ENCODE data around the gene TRIM66.

Gene TRIM66

DNA sequence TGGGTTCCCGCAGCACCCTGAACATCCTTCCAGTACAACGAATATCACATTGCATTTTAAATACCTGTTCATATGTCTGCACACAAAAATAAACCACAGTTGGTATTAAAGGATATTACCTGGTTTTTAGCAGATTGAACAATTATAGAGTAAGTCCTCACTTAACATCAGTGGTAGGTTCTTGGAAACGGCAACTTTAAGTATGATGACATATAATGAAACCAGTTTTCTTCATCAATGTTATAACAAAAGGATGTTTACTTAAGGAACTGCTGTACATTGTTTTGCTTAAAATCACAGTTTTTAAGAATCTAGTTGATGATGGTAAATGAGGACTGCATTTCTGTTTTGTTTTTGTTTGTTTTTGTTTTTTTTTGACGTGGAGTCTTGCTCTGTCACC, 28.0 kb downstream of the TRIM66 start:
- DNase-seq = no peak

DNA sequence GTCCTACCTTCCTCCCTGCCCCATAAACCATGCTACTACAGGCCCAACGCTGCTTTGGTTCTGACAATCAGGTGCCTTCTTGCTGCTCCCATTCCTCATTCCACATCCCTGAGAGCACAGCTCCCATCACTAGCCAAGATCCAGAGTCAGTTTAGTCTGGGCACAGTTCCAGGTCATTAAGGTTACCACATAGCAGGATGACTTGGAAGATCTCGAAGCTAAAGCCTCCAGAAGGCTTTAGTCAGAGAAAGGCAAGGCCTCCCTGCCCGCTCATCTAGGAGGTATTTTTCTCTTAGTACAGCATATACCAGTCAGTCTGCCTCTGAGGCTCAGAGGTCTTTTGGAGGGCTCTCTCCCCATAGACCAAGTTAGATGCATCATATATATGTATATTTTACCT, 30.3 kb downstream of the TRIM66 start:
- DNase-seq = no peak

DNA sequence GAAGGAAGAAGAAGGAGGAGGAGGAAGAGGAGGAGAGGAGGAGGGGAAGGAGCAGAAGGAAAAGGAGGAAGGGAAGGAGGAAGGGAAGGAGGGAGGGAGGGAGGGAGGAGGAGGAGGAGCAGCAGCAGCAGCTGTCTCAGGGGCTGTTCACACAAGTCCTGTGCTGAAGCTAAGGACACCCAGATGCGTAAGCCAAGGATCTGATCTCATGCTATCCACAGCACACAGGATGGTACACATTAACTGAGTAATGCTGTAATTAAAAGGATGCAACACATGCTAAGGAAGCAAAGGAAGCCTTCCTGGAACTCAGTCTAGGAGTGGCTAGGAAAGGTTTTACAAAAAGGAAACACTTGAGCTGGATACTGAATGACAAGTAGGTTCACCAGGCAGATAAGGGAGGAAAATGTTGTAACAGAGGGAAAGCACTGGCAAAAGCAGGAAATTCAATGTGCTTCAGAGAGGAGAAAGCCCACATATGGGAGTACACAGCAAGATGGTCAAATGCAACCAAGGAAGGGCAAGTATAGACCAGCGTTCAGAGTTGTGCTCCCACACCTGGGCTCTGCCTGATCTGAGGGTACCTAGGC, 32.0 kb downstream of the TRIM66 start:
- no peak for DNase-seq

DNA sequence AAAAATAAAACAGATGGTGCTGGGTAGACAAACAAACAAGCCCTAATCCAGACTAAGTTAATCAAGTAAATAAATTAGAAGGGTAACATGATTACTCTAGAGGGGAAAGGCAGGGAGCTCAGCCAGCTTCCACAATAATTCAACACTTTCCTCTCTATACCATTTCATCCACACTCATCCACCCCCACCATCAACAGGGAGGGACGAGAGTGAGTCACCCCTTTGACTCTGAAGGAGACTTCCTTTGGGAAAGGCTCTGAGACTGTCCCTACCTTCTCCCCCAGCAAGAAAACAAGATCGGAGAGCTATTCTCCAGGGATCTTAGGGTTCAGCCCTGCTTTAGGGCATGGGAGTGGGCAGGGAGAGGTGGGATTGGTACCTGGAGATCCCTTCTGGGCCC, 33.1 kb downstream of the TRIM66 start:
- no peak for DNase-seq

DNA sequence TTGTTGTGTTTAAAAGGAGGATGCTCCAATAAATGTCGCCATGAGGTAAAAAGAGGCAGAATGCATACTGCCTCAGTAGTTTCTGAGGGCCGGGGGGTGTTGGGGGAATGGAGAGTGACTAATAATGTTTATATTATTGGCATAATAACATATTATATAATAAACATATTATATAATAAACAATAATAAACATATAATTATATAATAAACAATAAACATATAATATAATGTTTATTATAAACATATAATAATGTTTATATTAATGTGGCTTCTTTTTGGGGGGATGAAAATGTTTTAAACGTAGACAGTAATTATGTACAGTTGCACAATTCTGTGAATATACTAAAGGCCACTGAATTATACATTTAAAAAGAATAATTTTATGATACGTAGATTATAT, 35.6 kb downstream of the TRIM66 start:
- no peak for DNase-seq

DNA sequence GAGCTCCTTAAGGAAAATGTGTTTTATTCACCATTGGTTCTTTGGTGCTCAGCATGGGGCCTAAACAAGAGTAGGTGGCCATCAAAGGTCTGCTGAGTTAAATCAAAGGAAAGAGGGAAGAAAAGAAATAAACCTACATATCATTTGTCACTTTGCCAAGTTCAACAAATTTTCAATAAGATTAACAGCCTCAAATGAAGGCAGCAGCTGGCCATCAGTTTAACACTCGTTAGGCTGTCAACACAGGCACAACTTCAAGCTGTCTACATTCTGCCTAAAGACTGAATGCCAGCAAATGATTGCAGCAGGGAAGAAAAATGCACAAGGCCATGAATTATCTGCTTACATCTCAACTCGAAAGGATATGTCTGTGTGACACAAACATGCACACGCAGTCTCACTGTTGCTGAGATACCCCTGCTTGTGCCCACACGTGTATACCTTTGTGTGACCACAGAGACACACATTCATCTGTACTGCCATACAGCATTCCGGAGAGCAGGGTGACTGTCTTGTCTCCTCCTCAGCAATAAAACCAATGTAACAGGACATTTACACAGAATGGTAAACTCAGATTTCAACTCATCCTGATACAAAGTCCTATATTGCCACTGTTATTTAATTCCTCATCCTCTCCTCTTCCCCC, 40.1 kb downstream of the TRIM66 start:
- no peak for DNase-seq

DNA sequence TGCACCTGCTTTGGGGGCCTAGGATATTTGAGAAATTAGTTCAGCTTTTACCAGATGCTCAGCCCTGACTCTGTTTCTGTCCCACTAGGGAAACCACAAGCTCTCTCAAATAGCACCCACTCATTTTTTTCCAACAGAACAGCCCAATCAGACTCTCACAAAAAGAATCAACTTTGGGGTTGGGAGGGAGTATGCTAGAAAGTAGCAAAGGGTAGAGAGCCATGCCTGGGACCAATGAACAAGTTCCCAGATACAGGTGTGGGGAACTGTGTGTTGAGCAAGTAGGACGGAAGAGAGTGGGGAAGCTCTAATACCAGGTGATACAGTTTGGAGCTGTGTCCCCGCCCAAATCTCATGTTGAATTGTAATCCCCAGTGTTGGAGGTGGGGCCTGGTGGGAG, 41.1 kb downstream of the TRIM66 start:
- no peak for DNase-seq

DNA sequence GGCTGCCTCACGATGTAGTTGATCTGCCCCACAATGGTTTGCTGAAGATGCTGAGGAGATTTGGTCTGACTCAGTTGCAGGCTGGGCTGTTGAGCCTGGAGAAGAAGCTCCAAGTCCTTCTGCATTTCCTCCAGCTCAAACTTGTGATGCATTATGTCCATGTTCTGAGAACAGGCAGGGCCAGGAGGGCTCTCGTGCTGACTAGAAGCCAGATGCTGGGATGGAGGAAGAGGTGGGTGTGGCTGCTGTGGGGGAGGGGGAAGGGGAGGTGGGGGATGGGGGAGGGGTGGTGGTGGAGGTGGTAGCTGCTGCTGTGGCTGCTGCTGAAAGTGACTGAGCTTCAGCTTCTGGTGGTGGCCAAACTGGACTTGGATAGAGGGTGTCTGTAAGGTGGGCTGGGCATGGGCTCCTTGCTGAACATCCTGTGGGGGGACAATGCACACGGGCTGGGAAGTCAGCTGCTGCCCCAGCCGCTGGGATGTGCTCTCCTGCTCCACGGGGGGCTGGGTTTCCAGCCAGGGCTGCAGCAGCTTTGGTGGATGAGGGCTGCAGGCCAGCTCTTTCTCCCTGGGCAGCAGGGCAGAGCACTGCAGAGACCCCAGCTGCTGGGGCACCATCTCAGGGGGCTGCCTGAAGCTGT, 42.1 kb downstream of the TRIM66 start:
- no peak for DNase-seq

DNA sequence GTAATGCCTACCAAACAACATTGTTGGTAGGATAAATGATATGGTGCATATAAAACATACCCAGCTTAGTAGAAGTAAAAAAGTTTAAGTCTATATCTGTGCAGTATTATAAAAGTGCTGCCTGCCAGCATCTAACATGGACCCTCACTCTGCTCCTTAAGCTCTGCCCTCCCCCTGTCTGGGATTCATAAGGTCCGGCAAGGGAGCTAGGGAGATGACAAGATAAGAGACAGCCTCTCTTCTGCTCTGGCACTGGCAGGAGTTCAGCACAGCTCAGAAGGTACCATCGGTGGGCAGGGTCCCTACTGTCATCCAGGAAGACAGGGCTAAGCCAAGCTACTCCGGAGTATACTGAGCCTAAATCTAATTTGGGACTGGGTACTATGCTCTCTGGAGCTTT, 42.8 kb downstream of the TRIM66 start:
- DNase-seq = no peak

DNA sequence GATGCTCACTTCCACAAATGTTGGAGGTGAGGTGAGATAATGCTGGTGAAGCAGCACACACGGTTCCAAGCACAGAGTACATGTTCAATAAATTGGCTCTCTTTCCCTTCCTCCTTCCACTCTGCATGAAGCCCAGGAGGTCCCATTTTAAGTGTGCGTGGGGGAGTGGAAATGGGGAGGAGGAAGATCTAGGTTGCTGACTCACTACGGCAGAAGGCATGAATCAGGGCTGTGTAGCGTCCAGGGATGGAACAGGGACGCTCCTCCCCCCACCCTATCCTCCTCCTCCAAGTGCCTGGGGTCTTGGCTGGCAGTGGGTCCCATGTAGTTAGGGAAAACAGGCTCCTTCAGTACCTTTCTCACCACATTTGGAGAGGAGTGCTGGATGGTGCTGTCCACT, 44.2 kb downstream of the TRIM66 start:
- no peak for DNase-seq

DNA sequence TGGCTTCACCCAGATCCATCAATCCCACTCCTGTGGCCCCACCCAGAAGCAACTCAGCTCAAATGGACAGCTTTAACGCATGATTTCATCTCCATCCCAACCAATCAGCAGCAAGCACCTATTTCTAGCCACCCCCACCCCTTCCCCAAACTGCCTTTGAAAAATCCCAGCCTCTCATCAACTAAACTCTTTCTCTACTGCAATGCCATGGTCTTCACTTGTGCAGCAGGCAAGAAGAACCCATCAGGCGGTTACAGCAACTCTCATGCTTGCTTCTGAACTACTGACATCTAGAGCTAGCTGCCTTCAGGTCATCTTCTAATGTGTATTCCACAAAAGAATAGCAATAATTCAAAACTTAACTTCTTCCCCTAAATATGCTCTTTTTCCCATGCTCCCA, 46.3 kb downstream of the TRIM66 start:
- DNase-seq = no peak

DNA sequence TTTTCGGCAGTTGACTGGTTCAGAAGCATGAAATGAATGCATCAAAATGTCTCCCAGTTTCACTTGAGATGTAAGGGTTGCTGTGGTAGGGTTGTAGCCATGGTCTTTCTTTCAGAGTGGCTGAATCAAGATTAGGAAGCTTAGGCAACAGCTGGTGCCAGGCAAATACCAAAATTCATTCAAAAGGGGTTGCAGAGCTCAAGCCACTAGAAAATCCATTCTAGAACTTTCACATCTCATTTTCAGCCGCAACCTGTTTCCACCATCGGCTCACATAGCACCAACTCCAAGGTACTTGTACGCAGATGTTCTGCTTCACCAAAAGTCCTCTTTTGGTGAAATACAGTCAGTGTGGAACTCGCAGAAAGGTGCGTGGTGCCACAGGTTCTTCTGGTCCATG, 48.0 kb downstream of the TRIM66 start:
- DNase-seq = no peak

DNA sequence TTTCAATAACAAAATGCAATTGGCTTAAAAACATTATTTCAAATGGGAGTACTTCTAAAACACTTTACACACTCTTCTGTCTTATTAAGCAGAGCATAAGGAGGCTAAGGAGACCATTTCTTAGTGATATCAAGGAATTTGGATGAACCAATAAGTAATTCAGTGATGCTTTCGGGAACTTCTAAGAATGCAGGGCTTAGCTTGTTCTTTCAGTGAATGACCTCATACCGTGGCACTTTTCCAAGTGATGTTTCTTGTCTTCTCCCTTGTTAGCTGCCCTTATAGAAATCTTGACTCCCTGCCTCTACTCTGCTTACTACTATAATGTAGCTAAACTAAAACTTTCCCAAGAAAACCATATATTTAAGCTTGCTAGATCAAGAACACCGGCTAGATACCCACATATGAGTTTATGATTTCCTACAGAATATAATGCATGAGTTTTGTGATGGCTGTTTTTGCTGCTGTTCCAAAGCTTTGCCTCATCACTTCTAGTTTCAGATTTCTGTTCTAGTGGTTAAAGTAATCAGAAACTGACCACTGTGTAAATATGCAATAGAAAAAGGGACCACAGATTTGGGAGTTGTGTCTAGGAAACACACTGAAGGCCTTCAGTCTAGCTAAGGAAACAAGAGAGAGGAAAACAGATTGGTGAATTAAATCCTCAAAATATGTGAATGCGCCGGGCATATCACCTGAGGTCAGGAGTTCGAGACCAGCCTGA, 50.9 kb downstream of the TRIM66 start:
- DNase-seq = no peak

DNA sequence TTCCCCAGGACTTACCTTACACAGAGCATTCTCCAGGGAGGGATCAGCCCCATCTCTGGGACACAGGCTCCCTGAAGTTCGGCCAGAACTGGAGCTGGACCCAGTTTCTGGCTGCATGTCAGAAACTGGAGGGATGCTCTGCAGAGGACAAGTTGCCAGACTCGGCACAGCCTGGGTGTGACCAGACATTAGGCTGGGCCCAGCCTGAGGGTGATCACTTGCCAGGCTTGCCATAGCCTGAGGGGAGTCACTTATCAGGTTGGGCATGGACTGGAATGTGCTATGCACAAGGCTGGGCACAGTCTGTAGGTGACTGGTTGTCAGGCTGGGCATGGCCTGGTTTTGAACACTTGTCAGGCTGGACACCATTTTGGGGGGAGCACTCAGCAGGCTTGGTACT, 57.8 kb downstream of the TRIM66 start:
- DNase-seq = no peak

DNA sequence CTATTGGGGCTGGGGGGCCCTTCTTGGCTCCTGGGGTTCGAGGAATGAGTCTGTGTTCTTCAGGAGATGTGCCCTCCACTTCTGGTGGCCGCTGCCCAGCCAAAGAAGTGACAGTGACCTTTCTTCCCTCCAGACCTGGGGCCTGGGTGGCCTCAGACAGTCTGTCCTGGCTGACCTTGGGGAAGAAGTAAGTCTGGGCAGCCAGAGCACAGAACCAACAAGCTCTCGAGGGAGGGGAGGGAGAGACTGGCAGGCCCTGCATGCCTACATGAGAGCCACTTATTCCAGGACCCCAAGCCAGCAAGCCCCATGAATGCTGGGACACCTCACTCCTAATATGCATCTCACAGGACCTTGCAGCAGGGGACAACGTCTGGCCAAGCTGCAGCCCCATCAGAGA, 61.3 kb downstream of the TRIM66 start:
- no peak for DNase-seq

DNA sequence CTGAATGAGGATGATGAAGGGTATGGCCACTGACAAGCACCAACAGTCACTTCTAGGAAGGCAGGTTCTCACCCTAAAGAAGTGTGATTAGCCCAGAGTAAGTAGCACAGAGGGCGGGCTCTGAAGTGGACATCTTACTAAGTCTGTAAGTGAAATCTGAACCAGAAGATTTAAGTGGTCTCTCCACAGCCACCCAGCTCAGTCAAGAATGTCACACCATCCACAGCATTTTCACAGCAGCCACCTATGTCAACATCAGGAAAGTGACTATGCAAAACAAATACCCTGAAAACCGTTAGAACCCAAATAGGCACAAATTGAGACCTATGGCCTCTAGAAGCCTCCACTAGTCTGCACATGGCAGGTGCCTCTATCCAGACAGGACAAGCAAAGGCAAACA, 65.4 kb downstream of the TRIM66 start:
- DNase-seq = no peak

DNA sequence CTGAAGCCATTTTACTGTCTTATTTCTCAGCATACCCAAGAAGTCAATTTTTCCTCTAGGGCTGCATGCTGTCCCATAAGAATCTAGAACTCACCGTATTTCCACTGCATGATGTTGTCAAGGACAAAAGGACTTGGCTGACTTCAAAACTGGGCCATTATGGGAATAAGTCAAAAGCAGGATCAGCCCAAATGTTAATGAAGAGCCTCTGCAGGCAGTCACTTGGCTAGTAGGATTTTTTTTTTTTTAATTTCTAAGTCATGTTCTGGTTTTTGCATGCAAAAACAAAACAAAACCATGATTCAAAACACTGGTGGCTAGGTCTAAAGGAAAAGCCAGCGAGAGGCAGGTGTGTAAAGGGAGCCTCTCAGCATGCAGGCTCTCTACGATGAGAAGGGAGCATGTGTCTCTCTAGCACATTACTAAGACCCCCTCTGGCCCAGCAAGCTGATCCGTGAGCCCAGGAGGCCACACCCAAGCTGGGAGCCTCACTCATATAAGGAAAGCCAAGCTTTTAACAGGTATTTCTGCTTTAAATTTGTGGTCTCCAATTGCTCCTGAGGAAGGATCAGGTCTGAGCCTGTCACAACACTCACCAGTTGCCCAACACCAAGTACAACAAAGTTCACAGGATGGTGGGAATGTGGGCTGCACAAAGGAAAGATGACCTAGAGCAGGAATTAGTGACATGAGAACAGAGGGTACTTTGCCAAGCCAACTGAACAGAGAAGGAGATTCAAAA, 67.0 kb downstream of the TRIM66 start:
- DNase-seq = no peak

DNA sequence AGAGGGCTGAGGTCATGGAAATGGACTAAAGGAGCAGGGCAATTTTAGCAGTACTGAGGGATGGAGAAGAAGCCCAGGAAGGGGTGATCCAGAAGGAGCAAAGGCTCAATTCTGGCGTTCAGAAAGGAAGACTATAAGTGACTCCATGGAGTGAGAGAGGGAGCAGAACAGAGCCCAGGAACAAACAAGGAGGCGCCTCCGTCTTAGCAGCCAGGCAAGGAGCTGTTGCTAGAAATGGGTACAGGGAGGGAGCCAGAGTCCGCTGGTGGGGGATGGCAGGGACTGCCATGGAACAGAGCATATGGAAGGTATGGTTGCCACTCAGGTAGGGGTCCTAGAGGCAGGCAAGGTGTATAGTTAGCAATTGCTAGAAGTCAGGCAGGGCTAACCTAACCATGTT, 68.0 kb downstream of the TRIM66 start:
- DNase-seq = no peak

DNA sequence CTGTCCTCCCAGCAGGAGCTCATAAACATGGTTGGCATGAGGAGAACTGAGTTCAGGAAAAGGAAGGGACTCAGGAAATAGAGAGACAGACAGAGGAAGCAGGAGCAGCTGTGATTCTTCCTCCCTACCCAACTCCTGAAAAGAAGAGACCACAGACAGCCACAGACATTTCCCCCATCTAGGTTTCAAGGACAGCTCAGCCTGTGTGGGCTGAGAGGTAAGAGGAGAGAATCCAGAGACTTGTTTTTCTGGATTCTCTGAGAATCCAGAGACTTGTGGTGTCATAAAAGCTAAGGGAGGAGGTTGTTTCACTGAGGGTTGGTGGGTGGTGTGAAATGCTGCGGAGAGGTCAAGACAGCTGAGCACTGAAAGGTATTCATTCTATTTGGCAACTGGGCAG, 69.4 kb downstream of the TRIM66 start:
- DNase-seq = no peak

DNA sequence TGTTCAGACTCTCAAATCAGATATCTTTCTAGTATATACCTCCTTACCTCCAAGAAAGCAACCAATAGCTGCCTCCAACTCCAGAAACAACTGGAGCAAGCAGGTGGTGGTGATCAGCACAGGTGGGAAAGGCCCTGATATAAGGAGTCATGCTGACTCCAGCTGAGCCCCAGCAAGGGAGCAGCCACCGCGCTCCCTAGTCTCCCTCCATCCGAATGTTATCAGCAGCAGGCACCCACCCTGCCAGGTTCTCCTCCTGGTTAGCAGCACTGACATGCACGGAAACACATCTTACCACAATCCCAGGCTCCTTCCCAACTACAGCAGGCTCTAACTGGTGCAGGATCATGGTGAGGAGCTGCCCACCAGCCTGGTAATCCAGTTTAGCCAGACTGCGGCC, 69.9 kb downstream of the TRIM66 start:
- DNase-seq = no peak

DNA sequence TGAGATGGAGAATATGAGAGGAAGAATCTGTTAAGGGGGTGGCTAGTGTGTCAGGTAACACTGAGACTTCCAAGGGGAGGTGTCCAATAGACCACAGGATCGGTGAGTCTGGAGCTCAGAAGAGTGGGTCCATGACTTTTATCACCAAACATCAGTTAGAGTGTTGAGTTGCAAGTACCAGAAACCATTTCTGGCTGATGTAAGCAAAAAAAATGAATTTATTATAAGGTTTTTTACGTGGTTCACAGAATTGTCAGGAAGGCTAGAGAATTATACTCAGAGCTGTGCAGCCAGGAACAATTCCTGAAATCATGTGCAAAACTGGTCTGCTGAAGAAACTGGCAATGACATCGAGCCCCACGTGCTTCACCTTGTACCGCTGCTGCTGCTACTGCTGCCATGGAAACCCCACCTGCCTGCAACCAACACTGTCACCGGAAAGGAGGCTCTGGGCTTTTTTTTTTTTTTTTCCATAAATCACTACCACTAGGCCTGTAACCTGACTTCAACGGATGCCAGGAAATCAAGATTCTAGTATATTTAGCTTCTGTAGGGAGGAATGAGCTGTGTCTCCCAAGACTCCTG, 71.8 kb downstream of the TRIM66 start:
- peak in 3 of 4 experiments; percentile 15 to 38 (median 19) for DNase-seq

DNA sequence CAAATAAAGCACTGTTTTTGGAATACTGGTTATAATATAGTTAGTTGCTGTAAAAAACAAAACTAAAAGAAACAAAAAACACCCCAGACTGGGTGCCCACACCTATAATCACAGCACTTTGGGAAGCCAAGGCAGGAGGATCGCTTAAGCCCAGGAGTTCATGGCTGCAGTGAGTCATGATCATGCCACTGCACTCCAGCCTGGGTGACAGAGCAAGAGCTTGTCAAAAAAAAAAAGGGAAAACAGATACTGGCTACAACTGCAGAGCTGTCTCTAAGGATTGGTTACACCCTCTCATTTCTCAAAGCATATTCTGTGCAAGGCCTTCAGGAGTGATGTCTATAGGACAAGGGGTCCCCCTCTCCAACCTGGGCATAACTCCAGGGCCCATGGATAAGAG, 73.8 kb downstream of the TRIM66 start:
- peak; percentile 16 to 61 (median 52) for DNase-seq
